Dendritic cell treated with granulocyte-macrophage colony-stimulating factor and Interleukin-4, amounts not matched to agents 40 ng/mL and 50 ng/mL, for 4 days (primary cell): ENCODE data around the gene BORCS6.

Experiments used
- H3K27ac Mint-ChIP-seq: one replicate; pipeline ENCODE4 v1.8.0; 2022; ENCODE audit warnings: mild to moderate bottlenecking, mixed read lengths
- H3K27me3 Mint-ChIP-seq: one replicate; pipeline ENCODE4 v1.8.0; 2022; ENCODE audit warnings: mild to moderate bottlenecking, mixed read lengths
- H3K36me3 Mint-ChIP-seq: one replicate; pipeline ENCODE4 v1.8.0; 2022; ENCODE audit warnings: low read depth, mixed read lengths
- H3K4me1 Mint-ChIP-seq: one replicate; pipeline ENCODE4 v1.8.0; 2022; ENCODE audit warnings: low read depth, mixed read lengths
- H3K4me3 Mint-ChIP-seq: one replicate; pipeline ENCODE4 v1.8.0; 2022; ENCODE audit warnings: mild to moderate bottlenecking, moderate library complexity, mixed read lengths
- H3K9me3 Mint-ChIP-seq: one replicate; pipeline ENCODE4 v1.8.0; 2022; ENCODE audit warnings: mixed read lengths
- intact Hi-C: fragments of 100-400 bp; cut with micrococcal nuclease; formaldehyde crosslinking; loops from one replicate; pipeline ENCODE4 v1.15.0; 2022

Gene BORCS6

GRCh38 chr17:8142158-8142886, 47.7 kb downstream of the BORCS6 start:
- intact Hi-C loops, result no loop called here
- Mint-ChIP-seq H3K27me3 (no peaks in the 10 kb centered on the region), H3K4me1 (no peaks in the 10 kb centered on the region), H3K9me3 (no peaks in the 10 kb centered on the region), H3K4me3 (no peak overlapping the region), H3K27ac (no peak overlapping the region), H3K36me3 (peaks cover 77% of the 10 kb centered on the region)

- Mint-ChIP-seq H3K9me3 (no peaks in the 10 kb centered on the region), H3K27me3 (peaks cover 1% of the 10 kb centered on the region), H3K36me3 (peaks cover 71% of the 10 kb centered on the region), H3K4me3 (no peak overlapping the region), H3K27ac (no peak overlapping the region), H3K4me1 (no peaks in the 10 kb centered on the region)
- intact Hi-C loops, result no loop called here
Observed at GRCh38 chr17:8141741-8142140, 48.2 kb downstream of the BORCS6 start.

GRCh38 chr17:8141045-8141444, 48.9 kb downstream of the BORCS6 start:
- H3K4me1 Mint-ChIP-seq, result no peaks in the 10 kb centered on the region
- H3K9me3 Mint-ChIP-seq, result no peaks in the 10 kb centered on the region
- no peak overlapping the region for H3K4me3 Mint-ChIP-seq
- peaks cover 64% of the 10 kb centered on the region for H3K36me3 Mint-ChIP-seq
- peaks cover 8% of the 10 kb centered on the region for H3K27me3 Mint-ChIP-seq
- peak overlapping the region; percentile 36 for H3K27ac Mint-ChIP-seq
- intact Hi-C loops, result no loop called here

GRCh38 chr17:8140065-8141029, 49.6 kb downstream of the BORCS6 start:
- no peak overlapping the region for H3K4me3 Mint-ChIP-seq
- no peaks in the 10 kb centered on the region for H3K4me1 Mint-ChIP-seq
- intact Hi-C loops, result no loop called here
- H3K9me3 Mint-ChIP-seq, result no peaks in the 10 kb centered on the region
- peaks cover 57% of the 10 kb centered on the region for H3K36me3 Mint-ChIP-seq
- peak overlapping the region; percentile 36 for H3K27ac Mint-ChIP-seq
- H3K27me3 Mint-ChIP-seq, result peaks cover 10% of the 10 kb centered on the region

GRCh38 chr17:8138672-8139371, 51.2 kb downstream of the BORCS6 start:
- intact Hi-C loops, result loop anchor here (1.0 to 5.0 kb wide), 4 partner anchors 19 to 83 kb away; partner anchors contain the start of gene ALOXE3
- H3K36me3 Mint-ChIP-seq, result peaks cover 42% of the 10 kb centered on the region
- H3K27ac Mint-ChIP-seq, result no peak overlapping the region
- H3K9me3 Mint-ChIP-seq, result no peaks in the 10 kb centered on the region
- no peak overlapping the region for H3K4me3 Mint-ChIP-seq
- H3K27me3 Mint-ChIP-seq, result peaks cover 14% of the 10 kb centered on the region
- no peaks in the 10 kb centered on the region for H3K4me1 Mint-ChIP-seq

- H3K27me3 Mint-ChIP-seq, result peaks cover 14% of the 10 kb centered on the region
- H3K4me1 Mint-ChIP-seq, result no peaks in the 10 kb centered on the region
- intact Hi-C loops, result loop anchor here (1.0 to 5.0 kb wide), 4 partner anchors 20 to 84 kb away; partner anchors contain the start of gene ALOXE3
- H3K9me3 Mint-ChIP-seq, result no peaks in the 10 kb centered on the region
- peaks cover 37% of the 10 kb centered on the region for H3K36me3 Mint-ChIP-seq
- no peak overlapping the region for H3K4me3 Mint-ChIP-seq
- H3K27ac Mint-ChIP-seq, result no peak overlapping the region
Observed at GRCh38 chr17:8138374-8138671, 51.7 kb downstream of the BORCS6 start.
